DOHH2 (cell line): ENCODE data around the gene KAT8.

Experiments used
- CTCF ChIP-seq: fragments of 200-600 bp; sonication (generic); IDR thresholded peaks from one replicate; pipeline ENCODE4 v1.5.1; 2014; ENCODE audit warnings: antibody characterized with exemption, mild to moderate bottlenecking, low read depth, low read length; ENCODE audit not compliant: poor library complexity, severe bottlenecking
- EZH2phosphoT487 ChIP-seq: fragments of 200-600 bp; sonication (generic); IDR thresholded peaks from 2 replicates; pipeline ENCODE4 v1.6.1; 2017; ENCODE audit warnings: borderline replicate concordance, mild to moderate bottlenecking, antibody characterized with exemption, low read length, moderate library complexity, mixed read lengths

GRCh38 chr16:31134625-31135534 is 17.4 kb downstream of the KAT8 start:
- no peak for TF ChIP-seq CTCF
- no peak for TF ChIP-seq EZH2phosphoT487
